CD4-positive, alpha-beta T cell (primary cell): Measurements from ENCODE around the gene RBP3. TPM values are rescaled to one million over a fixed set of nuclear protein-coding genes. Genes with fewer than 3 reads are reported as not detected.

Source experiments
- ATAC-seq: fragments of 200-7000 bp; cut with Tn5 transposase; one replicate; pipeline ENCODE4 v1.10.0; 2022; ENCODE audit warnings: mild to moderate bottlenecking; ENCODE audit not compliant: poor library complexity
- CTCF ChIA-PET: fragments of 350-600 bp; sonication (Branson Sonifier 250); formaldehyde crosslinking; loops from one replicate; lab custom pipeline; 2021; ENCODE audit warnings: antibody characterized with exemption, inconsistent platforms; lab: Charles Lee
- POLR2A ChIA-PET: fragments of 350-600 bp; sonication (Branson Sonifier 250); formaldehyde crosslinking; loops from one replicate; lab custom pipeline; 2021; ENCODE audit warnings: antibody characterized with exemption, inconsistent platforms; lab: Charles Lee
- DNase-seq, 14 experiments: peaks; one replicate each; pipeline ENCODE4 v3.0.0-alpha.2; 2013 to 2020; ENCODE audit warnings: mixed read lengths in 2 of 14
- H3K27ac ChIP-seq, 2 donors: one replicate each; pipeline versions ENCODE4 v1.5.1 to v1.7.0; 2013; ENCODE audit warnings: low read length in 2 of 2, low read depth in 1 of 2, mild to moderate bottlenecking in 1 of 2
- H3K27me3 ChIP-seq, 2 experiments: 1 replicate in 1 of 2; 2 replicates in 1 of 2; pipeline versions ENCODE4 v1.6.1 to v1.7.0; 2013; ENCODE audit warnings: low read length in 2 of 2, control low read depth in 1 of 2, mild to moderate bottlenecking in 1 of 2, moderate library complexity in 1 of 2; ENCODE audit not compliant: insufficient read depth in 2 of 2, control insufficient read depth in 1 of 2
- H3K36me3 ChIP-seq: one replicate; pipeline ENCODE4 v1.6.1; 2013; ENCODE audit warnings: low read length, control low read depth; ENCODE audit not compliant: insufficient read depth
- H3K4me1 ChIP-seq: one replicate; pipeline ENCODE4 v1.6.1; 2013; ENCODE audit warnings: low read length, control low read depth; ENCODE audit not compliant: insufficient read depth
- H3K4me3 ChIP-seq: one replicate; pipeline ENCODE4 v1.5.1; 2013; ENCODE audit warnings: mild to moderate bottlenecking, low read length, moderate library complexity
- H3K9me3 ChIP-seq, 2 experiments: 1 replicate in 1 of 2; 2 replicates in 1 of 2; pipeline versions ENCODE4 v1.6.1 to v1.7.0; 2013; ENCODE audit warnings: low read length in 2 of 2, mild to moderate bottlenecking in 2 of 2, control low read depth in 1 of 2, moderate library complexity in 1 of 2; ENCODE audit not compliant: control insufficient read depth in 1 of 2, insufficient read depth in 1 of 2
- H3K27ac Mint-ChIP-seq: one replicate; pipeline ENCODE4 v1.8.0; 2020; ENCODE audit warnings: mixed read lengths
- H3K27me3 Mint-ChIP-seq: one replicate; pipeline ENCODE4 v1.8.0; 2021; ENCODE audit warnings: mixed read lengths
- H3K36me3 Mint-ChIP-seq: one replicate; pipeline ENCODE4 v1.8.0; 2021; ENCODE audit warnings: low read depth, mixed read lengths
- H3K4me1 Mint-ChIP-seq: one replicate; pipeline ENCODE4 v1.8.0; 2021; ENCODE audit warnings: low read depth, mixed read lengths
- H3K4me3 Mint-ChIP-seq: one replicate; pipeline ENCODE4 v1.8.0; 2020; ENCODE audit warnings: mild to moderate bottlenecking, mixed read lengths
- H3K9me3 Mint-ChIP-seq: one replicate; pipeline ENCODE4 v1.8.0; 2020; ENCODE audit warnings: mixed read lengths
- CTCF ChIP-seq: fragments of 200-600 bp; IDR thresholded peaks from one replicate; pipeline ENCODE4 v1.8.0; 2022; ENCODE audit warnings: antibody characterized with exemption, mild to moderate bottlenecking
- intact Hi-C, 2 experiments: fragments of 100-400 bp; cut with DNase I in 1 of 2; cut with micrococcal nuclease in 1 of 2; formaldehyde crosslinking; loops; one replicate each; pipeline versions ENCODE4 v1.15.1 to v1.9.0; 2023 to 2025; cut with DNase I, micrococcal nuclease
- total RNA-seq, 174 experiments: library from RNA in 2 of 174; stranded (reverse) in 2 of 174; gene quantifications; one replicate each; pipeline ENCODE4 v1.2.3 and lab custom pipeline; 2021 to 2026

Gene RBP3
- total RNA-seq, 2 experiments from 2014 or later: not detected

GRCh38 chr10:47358457-47358856, 10.3 kb downstream of the RBP3 start:
- no peak overlapping the region for H3K27ac ChIP-seq
- H3K36me3 Mint-ChIP-seq: no peaks in the 10 kb centered on the region
- H3K4me1 Mint-ChIP-seq: no peaks in the 10 kb centered on the region
- H3K36me3 ChIP-seq: no peaks in the 10 kb centered on the region
- no peak overlapping the region for H3K27ac Mint-ChIP-seq
- TF ChIP-seq CTCF: no peak
- H3K9me3 ChIP-seq: no peaks in the 10 kb centered on the region
- POLR2A ChIA-PET: no interaction called here
- ATAC-seq (no peak), DNase-seq (no peak)
- no peak overlapping the region for H3K4me3 ChIP-seq
- intact Hi-C loops: no loop called here
- no peak overlapping the region for H3K4me3 Mint-ChIP-seq
- no peaks in the 10 kb centered on the region for H3K9me3 Mint-ChIP-seq
- no peaks in the 10 kb centered on the region for H3K27me3 Mint-ChIP-seq
- CTCF ChIA-PET: no interaction called here
- H3K4me1 ChIP-seq: no peaks in the 10 kb centered on the region
- no peaks in the 10 kb centered on the region for H3K27me3 ChIP-seq

GRCh38 chr10:47359101-47359500, 10.9 kb downstream of the RBP3 start:
- H3K4me1 ChIP-seq: no peaks in the 10 kb centered on the region
- peak in 1 of 14 experiments; percentile 4 for DNase-seq
- ChIA-PET POLR2A (no interaction called here), CTCF (no interaction called here)
- no peak overlapping the region for H3K27ac Mint-ChIP-seq
- H3K4me3 ChIP-seq: no peak overlapping the region
- ATAC-seq: no peak
- H3K4me1 Mint-ChIP-seq: no peaks in the 10 kb centered on the region
- H3K27me3 ChIP-seq: no peaks in the 10 kb centered on the region
- no peaks in the 10 kb centered on the region for H3K9me3 ChIP-seq
- intact Hi-C loops: no loop called here
- H3K27me3 Mint-ChIP-seq: no peaks in the 10 kb centered on the region
- TF ChIP-seq CTCF: no peak
- H3K9me3 Mint-ChIP-seq: no peaks in the 10 kb centered on the region
- H3K4me3 Mint-ChIP-seq: no peak overlapping the region
- no peaks in the 10 kb centered on the region for H3K36me3 ChIP-seq
- H3K27ac ChIP-seq: no peak overlapping the region
- no peaks in the 10 kb centered on the region for H3K36me3 Mint-ChIP-seq

- Mint-ChIP-seq H3K27ac (no peak overlapping the region), H3K36me3 (no peaks in the 10 kb centered on the region), H3K9me3 (no peaks in the 10 kb centered on the region), H3K4me3 (no peak overlapping the region), H3K27me3 (no peaks in the 10 kb centered on the region), H3K4me1 (no peaks in the 10 kb centered on the region)
- ChIA-PET CTCF (no interaction called here), POLR2A (no interaction called here)
- Histone ChIP-seq H3K4me3 (no peak overlapping the region), H3K4me1 (no peaks in the 10 kb centered on the region), H3K36me3 (no peaks in the 10 kb centered on the region), H3K27me3 (no peaks in the 10 kb centered on the region), H3K27ac (no peak overlapping the region), H3K9me3 (no peaks in the 10 kb centered on the region)
- DNase-seq (no peak), ATAC-seq (no peak)
- no peak for TF ChIP-seq CTCF
- intact Hi-C loops: no loop called here
Measured at GRCh38 chr10:47359626-47360418, 11.7 kb downstream of the RBP3 start.
